Left forelimb (tissue), 1 donor: ENCODE data around the gene LACTBL1.
"Not testable (repeated sequence)": the region's sequence is repeated elsewhere in the genome, so short reads cannot be mapped to it uniquely, and the experiment has no call there.

Source experiments
- DNase-seq: peaks from one replicate; pipeline ENCODE4 v3.0.0-alpha.2; 2018; ENCODE audit warnings: low spot score

LACTBL1 gene

GRCh38 chr1:22972760-22973159 lies at the start of gene LACTBL1:
LACTBL1 (minus strand) TSS chr1:22972866; CDS start chr1:22972316, 550 bp downstream.
- no peak for DNase-seq

DNA sequence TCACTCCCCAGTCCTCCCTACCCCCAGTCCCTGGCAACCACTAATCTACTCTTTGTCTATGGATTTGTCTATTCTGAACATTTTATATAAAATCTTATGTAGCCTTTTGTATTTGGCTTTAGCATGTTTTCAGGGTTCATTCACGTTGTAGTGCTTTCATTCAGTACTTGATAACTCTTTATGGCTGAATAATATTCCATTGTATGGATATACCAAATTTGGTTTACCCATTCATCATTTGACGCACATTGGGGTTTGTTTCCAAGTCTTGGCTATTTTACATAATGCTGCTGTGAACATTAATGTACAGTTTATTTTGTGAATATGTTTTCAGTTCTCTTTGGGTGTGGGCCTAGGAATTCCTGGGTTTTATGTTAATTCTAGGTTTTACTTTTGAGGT lies 49.2 kb upstream of the LACTBL1 start:
- no peak for DNase-seq

GRCh38 chr1:23020706-23021405 lies 48.2 kb upstream of the LACTBL1 start:
- no peak for DNase-seq

DNA sequence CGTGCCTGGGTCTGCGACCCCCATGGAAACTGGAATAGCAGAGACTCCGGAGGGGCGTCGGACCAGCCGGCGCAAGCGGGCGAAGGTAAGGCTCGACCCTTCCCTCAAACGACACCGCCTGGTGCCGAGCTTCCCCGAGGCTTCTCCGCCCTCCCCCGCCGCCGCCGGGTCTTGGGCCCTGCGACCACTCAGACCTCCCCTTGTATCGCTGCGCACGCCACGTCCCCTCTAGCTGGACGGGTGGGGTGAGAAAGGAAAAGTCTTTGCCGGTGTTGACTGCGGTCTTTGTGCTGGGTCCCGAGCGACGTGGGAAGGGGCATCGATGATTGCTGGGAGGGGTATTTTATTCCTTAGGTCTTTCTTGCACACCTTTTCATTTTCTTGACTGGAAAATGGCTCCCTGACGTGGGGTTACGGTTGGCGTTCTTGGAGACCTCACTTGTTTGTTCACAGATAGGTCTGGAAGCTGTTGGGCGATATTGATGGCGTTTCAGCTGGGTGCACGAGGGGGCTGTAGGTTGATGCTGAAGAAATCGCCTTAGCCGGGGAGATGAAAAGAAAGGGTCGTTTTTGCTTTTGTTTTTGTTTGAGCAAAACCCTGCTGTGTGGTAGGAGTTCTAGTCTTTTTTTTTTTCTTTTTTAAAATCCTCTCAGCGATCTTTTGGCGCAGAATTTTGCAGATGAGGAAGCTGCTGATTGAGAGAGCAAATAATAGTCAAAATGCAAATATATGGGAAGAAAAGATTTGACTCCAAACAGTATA lies 47.4 kb upstream of the LACTBL1 start:
- peak; percentile 74 for DNase-seq

- DNase-seq: peak; percentile 98
These were observed 46.6 kb upstream of the LACTBL1 start, which contains the start of gene KDM1A for GRCh38 chr1:23019094-23019862. KDM1A (plus strand) TSS chr1:23019468; CDS start chr1:23019597, 129 bp downstream.

DNA sequence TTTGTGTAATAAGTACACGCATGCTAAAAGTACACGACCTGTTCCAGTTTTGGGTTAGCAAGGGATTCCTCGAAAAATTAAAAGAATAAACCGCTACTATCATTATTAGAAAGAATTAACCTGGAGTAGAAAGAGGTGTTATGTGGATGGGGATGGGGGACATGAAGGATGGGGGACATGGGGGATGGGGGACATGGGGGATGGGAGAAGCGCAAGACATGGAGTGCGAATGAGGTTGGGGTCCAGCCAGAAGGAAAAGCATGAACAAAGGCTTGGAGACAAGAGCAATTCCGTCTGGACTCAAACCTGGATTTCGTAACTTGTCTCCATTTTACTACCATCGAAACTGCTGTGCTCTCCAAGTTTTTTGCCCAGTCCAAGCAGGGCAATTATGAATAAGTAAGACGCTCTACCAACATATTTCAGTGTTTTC lies 46.0 kb upstream of the LACTBL1 start:
- no peak for DNase-seq

GRCh38 chr1:23013657-23014056 lies 41.0 kb upstream of the LACTBL1 start:
- DNase-seq: no peak

DNA sequence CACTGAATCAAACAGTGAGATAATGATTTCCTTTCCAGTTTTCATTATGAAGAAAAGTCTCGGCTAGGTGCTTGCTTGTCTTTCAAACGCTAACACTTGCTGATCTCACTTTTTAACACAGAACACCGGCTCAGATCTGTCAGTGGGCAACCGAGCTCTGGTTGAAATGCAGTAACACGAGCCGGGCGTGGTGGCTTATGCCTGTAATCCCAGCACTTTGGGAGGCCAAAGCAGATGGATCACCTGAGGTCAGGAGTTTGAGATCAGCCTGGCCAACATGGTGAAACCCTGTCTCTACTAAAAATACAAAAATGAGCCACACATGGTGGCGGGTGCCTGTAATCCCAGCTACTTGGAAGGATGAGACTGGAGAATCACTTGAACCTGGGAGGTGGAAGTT lies 37.4 kb upstream of the LACTBL1 start:
- DNase-seq: not testable (repeated sequence)

GRCh38 chr1:23008901-23009300 lies 36.2 kb upstream of the LACTBL1 start:
- no peak for DNase-seq

DNA sequence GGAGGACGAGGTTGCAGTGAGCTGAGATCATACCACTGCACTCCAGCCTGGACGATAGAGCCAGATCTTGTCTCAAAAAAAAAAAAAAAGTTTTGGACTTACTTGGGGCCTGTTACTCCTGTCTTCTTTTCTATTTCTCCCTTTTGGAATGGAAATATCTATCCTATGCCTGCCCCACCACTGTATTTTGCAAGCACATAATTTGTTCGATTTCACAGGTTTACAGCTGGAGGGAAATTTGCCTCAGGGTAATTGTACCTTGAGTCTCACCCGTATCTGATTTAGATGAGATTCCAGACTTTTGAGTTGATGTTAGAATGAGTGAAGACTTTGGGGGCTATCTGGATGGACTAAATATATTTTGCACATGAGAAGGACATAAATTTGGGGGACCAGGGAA lies 34.4 kb upstream of the LACTBL1 start:
- no peak for DNase-seq

DNA sequence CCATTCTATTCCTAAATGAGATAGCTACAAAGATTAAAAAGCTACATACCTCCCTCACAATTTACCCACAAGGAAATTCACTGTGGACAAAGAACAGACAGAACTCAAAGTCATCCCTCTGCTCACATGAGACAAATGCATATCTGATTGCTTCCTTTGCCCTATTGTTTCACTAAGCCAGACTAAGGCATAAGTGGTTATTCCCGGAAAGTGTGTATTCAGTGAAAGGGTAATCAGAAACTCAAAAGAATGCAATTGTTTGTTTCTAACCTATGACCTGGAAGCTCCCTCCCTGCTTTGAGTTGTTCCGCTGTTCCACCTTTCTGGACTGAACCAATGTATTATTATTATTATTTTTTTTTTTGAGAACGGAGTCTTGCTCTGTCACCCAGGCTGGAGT lies 32.1 kb upstream of the LACTBL1 start:
- DNase-seq: not testable (repeated sequence)

DNA sequence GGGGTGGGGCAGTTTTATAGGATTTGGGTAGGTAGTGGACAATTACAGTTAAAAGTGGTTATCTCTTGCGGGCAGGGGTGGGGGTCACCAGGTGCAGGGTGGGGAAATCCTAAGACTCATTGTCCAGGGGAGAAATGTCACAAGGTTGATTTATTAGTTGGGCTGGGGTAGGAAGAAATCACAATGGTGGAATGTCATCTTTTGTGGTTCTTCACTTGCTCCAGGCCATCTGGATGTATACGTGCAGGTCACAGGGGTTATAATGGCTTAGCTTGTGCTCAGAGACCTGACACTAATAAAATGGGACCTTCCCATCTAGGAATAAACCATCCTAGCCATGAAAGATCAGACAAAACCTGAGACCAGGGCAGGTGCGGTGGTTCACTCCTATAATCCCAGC lies 31.4 kb upstream of the LACTBL1 start:
- DNase-seq: no peak

DNA sequence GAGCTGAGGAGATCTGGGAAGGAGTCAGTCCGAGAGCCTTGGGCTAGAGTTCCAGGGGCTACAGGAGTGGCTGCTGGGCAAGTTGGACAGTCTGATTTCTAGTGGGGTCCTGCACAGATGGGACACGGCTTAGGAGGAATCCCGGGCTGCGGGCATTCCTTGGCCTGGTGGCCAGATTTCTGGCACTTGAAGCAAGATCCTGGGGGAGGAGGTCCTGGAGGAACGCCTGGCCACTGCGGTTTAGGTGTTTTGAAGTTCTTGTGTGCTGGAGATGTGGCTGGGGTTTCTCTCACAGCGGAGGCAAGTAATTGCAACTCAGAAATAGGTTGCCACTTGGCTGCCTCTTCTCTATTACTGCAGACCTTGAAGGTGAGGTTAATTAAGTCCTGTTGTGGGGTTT lies 29.6 kb upstream of the LACTBL1 start:
- not testable (repeated sequence) for DNase-seq

DNA sequence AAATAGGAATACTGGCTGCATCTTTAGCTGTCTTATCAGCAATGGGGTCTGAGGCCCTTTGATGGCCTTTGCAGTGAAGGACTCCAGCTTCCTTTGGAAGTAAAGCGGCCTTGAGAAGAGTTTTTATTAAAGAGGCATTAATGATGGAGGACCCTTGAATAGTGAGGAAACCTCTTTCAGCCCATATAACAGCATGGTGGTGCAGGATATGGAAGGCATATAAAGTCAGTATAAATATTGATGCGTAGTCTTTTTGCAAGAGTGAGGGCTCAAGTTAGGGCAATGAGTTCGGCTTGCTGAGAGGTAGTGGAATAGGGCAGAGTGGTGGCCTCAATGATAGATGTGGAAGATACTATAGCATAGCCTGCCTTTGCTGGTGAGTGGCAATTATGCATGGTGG lies 27.5 kb upstream of the LACTBL1 start:
- not testable (repeated sequence) for DNase-seq

DNA sequence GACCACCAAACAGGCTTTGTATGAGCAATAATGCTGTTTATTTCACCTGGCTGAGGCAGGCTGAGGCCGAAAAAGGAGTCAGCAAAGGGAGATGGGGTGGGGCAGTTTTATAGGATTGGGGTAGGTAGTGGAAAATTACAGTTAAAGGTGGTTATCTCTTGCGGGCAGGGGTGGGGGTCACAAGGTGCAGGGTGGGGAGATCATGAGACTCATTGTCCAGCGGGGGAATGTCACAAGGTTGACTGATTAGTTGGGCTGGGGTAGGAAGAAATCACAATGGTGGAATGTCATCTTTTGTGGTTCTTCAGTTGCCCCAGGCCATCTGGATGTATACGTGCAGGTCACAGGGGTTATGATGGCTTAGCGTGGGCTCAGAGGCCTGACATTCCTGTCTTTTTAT lies 24.9 kb upstream of the LACTBL1 start:
- DNase-seq: not testable (repeated sequence)

DNA sequence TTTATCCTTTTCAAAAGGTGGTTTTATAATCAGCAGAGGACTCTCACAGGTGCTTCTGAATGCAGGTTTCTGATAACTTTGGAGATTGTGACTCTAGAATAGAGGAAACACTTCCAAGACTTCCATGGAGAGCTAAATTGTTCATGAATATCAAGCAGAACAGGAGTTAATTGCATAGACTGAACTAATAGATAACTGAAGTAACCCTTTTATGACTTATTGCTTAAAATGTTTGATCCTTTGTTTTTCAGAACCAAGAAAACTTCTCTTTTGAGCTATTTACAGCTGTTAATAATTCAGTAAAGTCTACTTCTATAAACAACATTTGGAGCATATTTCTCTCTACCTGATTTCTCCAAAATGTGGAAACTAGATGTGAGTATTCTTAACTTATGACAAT lies 23.1 kb upstream of the LACTBL1 start:
- no peak for DNase-seq

DNA sequence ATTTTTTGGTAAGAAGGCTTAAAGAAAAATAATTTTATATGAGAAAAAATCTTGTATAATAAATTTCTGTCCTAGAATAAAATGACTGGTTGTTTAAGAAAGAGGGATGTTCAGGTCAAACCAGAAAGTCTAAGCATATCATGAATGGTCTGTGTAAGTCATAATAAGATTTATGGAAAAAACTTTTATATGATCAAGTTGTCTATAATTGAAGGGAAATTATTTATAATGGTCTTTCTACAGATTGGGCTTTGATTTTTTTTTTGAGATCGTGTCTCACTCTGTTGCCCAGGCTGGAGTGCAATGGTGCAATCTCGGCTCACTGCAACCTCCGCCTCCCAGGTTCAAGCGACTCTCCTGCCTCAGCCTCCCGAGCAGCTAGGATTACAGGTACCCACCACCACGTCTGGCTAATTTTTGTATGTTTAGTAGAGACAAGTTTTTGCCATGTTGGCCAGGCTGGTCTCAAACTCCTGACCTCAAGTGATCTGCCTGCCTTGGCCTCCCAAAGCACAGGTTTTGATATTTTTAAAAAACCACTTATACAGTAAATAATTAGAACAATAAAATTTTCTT lies 20.6 kb upstream of the LACTBL1 start:
- DNase-seq: not testable (repeated sequence)

DNA sequence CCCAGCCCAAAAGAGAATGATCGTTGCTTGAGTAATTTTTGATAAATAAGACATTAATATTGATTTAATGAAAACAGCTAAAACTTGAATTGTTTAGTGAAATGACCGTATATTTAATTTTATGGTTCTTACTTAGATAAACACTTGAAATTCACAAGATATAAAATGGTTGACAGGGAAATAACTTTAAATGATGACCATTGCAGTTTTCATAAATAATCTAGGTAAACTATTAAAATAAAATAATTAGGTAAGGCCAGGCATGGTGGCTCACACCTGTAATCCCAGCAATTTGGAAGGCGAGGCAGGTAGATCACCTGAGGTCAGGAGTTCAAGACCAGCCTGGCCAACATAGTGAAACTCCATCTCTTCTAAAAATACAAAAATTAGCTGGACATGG lies 19.7 kb upstream of the LACTBL1 start:
- DNase-seq: not testable (repeated sequence)

DNA sequence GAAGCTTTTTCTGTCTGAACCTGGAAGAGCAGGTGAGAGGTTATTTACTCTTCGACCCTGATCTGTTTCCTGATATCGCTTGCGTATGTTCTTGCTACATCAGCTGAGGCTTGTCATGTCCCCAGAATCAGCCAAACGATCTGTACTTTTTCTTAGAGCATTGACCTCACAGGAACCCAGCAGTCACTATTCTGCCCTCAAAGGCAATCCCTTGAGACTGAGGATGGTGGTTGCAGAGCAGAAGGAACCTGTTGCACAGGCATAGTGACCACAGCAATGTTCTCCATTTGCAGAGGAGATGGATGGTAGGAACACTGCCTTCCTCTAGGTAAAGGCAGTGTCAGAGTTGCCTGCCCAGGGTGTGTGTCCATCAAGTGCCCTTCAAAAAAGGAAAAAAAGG lies 11.3 kb upstream of the LACTBL1 start:
- DNase-seq: no peak

- DNase-seq: not testable (repeated sequence)
These were observed 7.8 kb upstream of the LACTBL1 start for GRCh38 chr1:22980471-22980790.

DNA sequence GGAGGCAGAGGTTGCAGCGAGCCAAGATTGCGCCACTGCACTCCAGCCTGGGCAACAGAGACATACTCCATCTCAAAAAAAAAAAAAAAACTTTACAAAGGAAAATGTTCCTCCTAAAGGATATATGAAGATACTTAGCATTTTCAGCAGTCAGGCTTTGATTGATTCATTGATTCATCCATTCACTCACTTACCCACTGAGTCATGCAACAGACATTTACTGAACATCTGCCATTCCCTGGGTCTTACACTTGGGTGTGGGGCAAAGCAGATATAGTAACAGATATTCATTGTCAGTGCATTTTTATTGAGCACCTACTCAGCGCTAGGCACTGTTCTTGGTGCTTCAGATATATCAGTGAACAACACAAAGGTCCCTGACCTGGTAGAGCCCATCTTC lies 5.6 kb upstream of the LACTBL1 start:
- DNase-seq: no peak

DNA sequence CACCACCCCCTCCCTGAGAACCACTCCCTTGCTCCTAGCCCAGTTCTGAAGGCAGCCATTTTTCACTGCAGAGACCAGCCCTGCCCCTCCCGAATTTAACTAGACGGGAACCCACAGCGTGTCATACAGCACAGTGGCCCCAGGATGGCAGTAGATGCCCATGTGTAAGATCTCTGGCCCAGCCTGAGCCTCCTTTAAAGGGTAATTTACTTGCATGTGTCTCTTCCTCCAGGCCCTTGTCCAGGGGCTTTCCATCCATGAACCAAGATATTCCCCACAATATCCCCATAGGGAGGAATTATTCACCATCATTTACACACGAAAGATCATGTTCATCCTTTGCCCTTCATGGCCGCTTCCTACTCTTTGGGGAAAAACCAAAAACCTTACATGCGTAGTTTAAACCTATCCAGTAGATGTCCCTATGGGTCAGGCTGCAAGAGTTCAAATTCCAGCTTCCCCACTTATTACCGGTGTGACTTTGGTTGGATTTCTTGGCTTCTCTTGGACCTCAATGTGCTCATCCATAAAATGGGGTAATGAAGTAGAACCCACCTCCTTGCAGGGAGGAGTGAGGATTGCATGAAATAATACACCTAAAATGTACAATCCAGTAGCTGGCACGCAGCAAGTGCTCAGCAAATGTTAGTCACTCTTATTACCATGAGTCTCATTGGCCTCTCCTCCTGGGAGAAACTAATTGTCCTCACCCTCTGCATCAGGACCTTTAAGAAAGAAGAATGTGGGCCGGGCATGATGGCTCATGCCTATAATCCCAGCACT lies 4.0 kb upstream of the LACTBL1 start:
- DNase-seq: no peak
